GM12892 (cell line): ENCODE results near the gene EFNB2.

ENCODE experiments used
- POLR2A ChIP-seq: IDR thresholded peaks from 2 replicates; pipeline ENCODE4 v1.6.1; 2011; ENCODE audit warnings: low read depth, low read length, control low read depth
- TAF1 ChIP-seq: IDR thresholded peaks from 2 replicates; pipeline ENCODE4 v1.6.1; 2011; ENCODE audit warnings: low read depth, mild to moderate bottlenecking, control low read depth, low read length, borderline replicate concordance

- TF ChIP-seq TAF1, result no peak
- no peak for TF ChIP-seq POLR2A
Measured at GRCh38 chr13:106497079-106497478, 38.4 kb downstream of the EFNB2 start.
